WTC11 (cell line): ENCODE measurements around the gene ARHGAP42. TPM values are rescaled to one million over a fixed set of nuclear protein-coding genes. Genes with fewer than 3 reads are reported as not detected.

Experiments used
- ATAC-seq: fragments of 200-7000 bp; cut with Tn5 transposase; 2 replicates; pipeline ENCODE4 v1.10.0; 2021; ENCODE audit warnings: mild to moderate bottlenecking, moderate library complexity
- CTCF ChIA-PET: fragments of 300-600 bp; sonication (Branson Sonifier 250); formaldehyde crosslinking; loops from one replicate; lab custom pipeline; 2021; ENCODE audit warnings: antibody characterized with exemption; lab: Charles Lee
- POLR2A ChIA-PET: fragments of 350-600 bp; sonication (Branson Sonifier 250); formaldehyde crosslinking; loops from one replicate; lab custom pipeline; 2021; ENCODE audit warnings: antibody characterized with exemption; lab: Charles Lee
- DNase-seq: peaks from one replicate; pipeline ENCODE4 v3.0.0; 2021; ENCODE audit warnings: low spot score
- H3K27ac Mint-ChIP-seq: 2 replicates; pipeline ENCODE4 v1.8.0; 2021; ENCODE audit warnings: mixed read lengths
- H3K27me3 Mint-ChIP-seq: 2 replicates; pipeline ENCODE4 v1.8.0; 2021; ENCODE audit warnings: low read depth, mild to moderate bottlenecking, moderate library complexity, mixed read lengths
- H3K36me3 Mint-ChIP-seq: 2 replicates; pipeline ENCODE4 v1.8.0; 2021; ENCODE audit warnings: mixed read lengths
- H3K4me1 Mint-ChIP-seq: 2 replicates; pipeline ENCODE4 v1.8.0; 2022; ENCODE audit warnings: mixed read lengths
- H3K4me3 Mint-ChIP-seq: 2 replicates; pipeline ENCODE4 v1.8.0; 2021; ENCODE audit warnings: mild to moderate bottlenecking, moderate library complexity, mixed read lengths
- H3K9me3 Mint-ChIP-seq: 2 replicates; pipeline ENCODE4 v1.8.0; 2021; ENCODE audit warnings: mixed read lengths
- ARID4B ChIP-seq: sonication (generic); formaldehyde crosslinking; IDR thresholded peaks from 2 replicates; pipeline ENCODE4 v1.8.0; 2023; ENCODE audit warnings: missing genetic modification reagents, mild to moderate bottlenecking, borderline replicate concordance
- ATF3 ChIP-seq: sonication (generic); formaldehyde crosslinking; conservative IDR thresholded peaks from 2 replicates; pipeline ENCODE4 v1.8.1; 2022; ENCODE audit warnings: mild to moderate bottlenecking, missing genetic modification reagents
- EMX1 ChIP-seq: fragments of 250-450 bp; sonication (Bioruptor Pico); IDR thresholded peaks from 2 replicates; pipeline ENCODE4 v1.8.0; 2021; ENCODE audit warnings: mild to moderate bottlenecking
- ESRRA ChIP-seq: sonication (generic); formaldehyde crosslinking; IDR thresholded peaks from 2 replicates; pipeline ENCODE4 v1.8.1; 2022; ENCODE audit warnings: mild to moderate bottlenecking, missing genetic modification reagents, borderline replicate concordance
- ETV6 ChIP-seq: sonication (generic); formaldehyde crosslinking; IDR thresholded peaks from 2 replicates; pipeline ENCODE4 v1.8.1; 2022; ENCODE audit warnings: mild to moderate bottlenecking, missing genetic modification reagents
- FOXK1 ChIP-seq: sonication (generic); formaldehyde crosslinking; IDR thresholded peaks from 2 replicates; pipeline ENCODE4 v1.8.0; 2022; ENCODE audit warnings: mild to moderate bottlenecking, moderate library complexity, missing genetic modification reagents
- GABPB1 ChIP-seq: sonication (generic); formaldehyde crosslinking; IDR thresholded peaks from 2 replicates; pipeline ENCODE4 v1.8.1; 2023; ENCODE audit warnings: mild to moderate bottlenecking, missing genetic modification reagents
- HMGXB4 ChIP-seq: sonication (generic); formaldehyde crosslinking; IDR thresholded peaks from 2 replicates; pipeline ENCODE4 v1.8.1; 2023; ENCODE audit warnings: mild to moderate bottlenecking, moderate library complexity, missing genetic modification reagents
- JAZF1 ChIP-seq: fragments of 250-450 bp; sonication (Bioruptor Pico); IDR thresholded peaks from 2 replicates; pipeline ENCODE4 v1.9.0; 2021; ENCODE audit warnings: moderate library complexity, mild to moderate bottlenecking, inconsistent platforms
- KAT7 ChIP-seq: sonication (generic); formaldehyde crosslinking; IDR thresholded peaks from 2 replicates; pipeline ENCODE4 v1.8.1; 2023; ENCODE audit warnings: missing genetic modification reagents, mild to moderate bottlenecking, borderline replicate concordance
- MAX ChIP-seq: sonication (generic); formaldehyde crosslinking; IDR thresholded peaks from 2 replicates; pipeline ENCODE4 v1.8.0; 2022; ENCODE audit warnings: mild to moderate bottlenecking, missing genetic modification reagents
- MXD4 ChIP-seq: fragments of 250-450 bp; sonication (Bioruptor Pico); IDR thresholded peaks from 2 replicates; pipeline ENCODE4 v1.8.0; 2021; ENCODE audit warnings: mild to moderate bottlenecking, moderate library complexity, borderline replicate concordance
- NR3C1 ChIP-seq: sonication (generic); formaldehyde crosslinking; conservative IDR thresholded peaks from 2 replicates; pipeline ENCODE4 v1.8.1; 2023; ENCODE audit warnings: low read depth, mild to moderate bottlenecking, missing genetic modification reagents
- OVOL2 ChIP-seq: fragments of 250-450 bp; sonication (Bioruptor Pico); IDR thresholded peaks from 2 replicates; pipeline ENCODE4 v1.9.0; 2021; ENCODE audit warnings: mild to moderate bottlenecking, borderline replicate concordance
- RELA ChIP-seq: sonication (generic); formaldehyde crosslinking; IDR thresholded peaks from 2 replicates; pipeline ENCODE4 v1.8.1; 2022; ENCODE audit warnings: missing genetic modification reagents, mild to moderate bottlenecking, borderline replicate concordance
- TCF7 ChIP-seq: sonication (generic); formaldehyde crosslinking; IDR thresholded peaks from 2 replicates; pipeline ENCODE4 v1.8.0; 2022; ENCODE audit warnings: mild to moderate bottlenecking, low read depth, missing genetic modification reagents, moderate library complexity
- USF1 ChIP-seq: sonication (generic); formaldehyde crosslinking; IDR thresholded peaks from 2 replicates; pipeline ENCODE4 v1.8.0; 2022; ENCODE audit warnings: mild to moderate bottlenecking, missing genetic modification reagents
- ZBTB21 ChIP-seq: sonication (generic); formaldehyde crosslinking; IDR thresholded peaks from 2 replicates; pipeline ENCODE4 v1.8.1; 2023; ENCODE audit warnings: mild to moderate bottlenecking, missing genetic modification reagents, borderline replicate concordance
- ZBTB43 ChIP-seq: sonication (generic); formaldehyde crosslinking; IDR thresholded peaks from 2 replicates; pipeline ENCODE4 v1.8.1; 2023; ENCODE audit warnings: mild to moderate bottlenecking, missing genetic modification reagents
- ZNF121 ChIP-seq: sonication (generic); formaldehyde crosslinking; IDR thresholded peaks from 2 replicates; pipeline ENCODE4 v1.8.0; 2023; ENCODE audit warnings: missing genetic modification reagents
- ZNF281 ChIP-seq: sonication (generic); formaldehyde crosslinking; IDR thresholded peaks from 2 replicates; pipeline ENCODE4 v1.8.0; 2023; ENCODE audit warnings: mild to moderate bottlenecking, missing genetic modification reagents
- ZNF425 ChIP-seq: fragments of 250-450 bp; sonication (Bioruptor Pico); conservative IDR thresholded peaks from 2 replicates; pipeline ENCODE4 v1.9.0; 2021; ENCODE audit warnings: mild to moderate bottlenecking
- total RNA-seq: library from RNA; stranded (reverse); gene quantifications from 3 replicates; pipeline ENCODE4 v1.2.3, GENCODE V29; 2021

The ARHGAP42 gene
- total RNA-seq, 1 experiment from 2014 or later = 32.5 TPM

GRCh38 chr11:100849901-100850235, 162.8 kb downstream of the ARHGAP42 start:
- Mint-ChIP-seq H3K9me3 (no peaks in the 10 kb centered on the region), H3K4me1 (peaks cover 20% of the 10 kb centered on the region), H3K27me3 (no peaks in the 10 kb centered on the region), H3K4me3 (no peak overlapping the region), H3K36me3 (no peaks in the 10 kb centered on the region), H3K27ac (no peak overlapping the region)
- no peak for ATAC-seq
- POLR2A ChIA-PET = no interaction called here
- CTCF ChIA-PET = no interaction called here
- DNase-seq = no peak
- TF ChIP-seq ZBTB43 (CRISPR knock-in tag) (no peak), JAZF1 (CRISPR knock-in tag) (no peak), ESRRA (CRISPR knock-in tag) (no peak), MAX (CRISPR knock-in tag) (no peak), ATF3 (CRISPR knock-in tag) (no peak), TCF7 (no peak), HMGXB4 (no peak), EMX1 (CRISPR knock-in tag) (no peak), RELA (CRISPR knock-in tag) (no peak), ETV6 (CRISPR knock-in tag) (no peak), MXD4 (CRISPR knock-in tag) (no peak), USF1 (CRISPR knock-in tag) (no peak), FOXK1 (no peak), NR3C1 (CRISPR knock-in tag) (no peak), KAT7 (no peak)

GRCh38 chr11:100851147-100851546, 164.1 kb downstream of the ARHGAP42 start:
- Mint-ChIP-seq H3K27ac (no peak overlapping the region), H3K36me3 (no peaks in the 10 kb centered on the region)
- POLR2A ChIA-PET = no interaction called here
- no peak for TF ChIP-seq ZNF121 (CRISPR knock-in tag)
- no peak for TF ChIP-seq ZNF425 (CRISPR knock-in tag)
- TF ChIP-seq OVOL2 (CRISPR knock-in tag) = no peak
- TF ChIP-seq GABPB1 (CRISPR knock-in tag) = no peak
- TF ChIP-seq ZBTB21 = no peak
- TF ChIP-seq ZNF281 (CRISPR knock-in tag) = no peak
- TF ChIP-seq ARID4B (CRISPR knock-in tag) = no peak

More at GRCh38 chr11:100851147-100851546, 164.1 kb downstream of the ARHGAP42 start:
- no peak for ATAC-seq
- CTCF ChIA-PET = interaction anchor here (0.6 kb wide), 1 partner anchor 25 kb away, joined by 4 read pairs; no protein-coding TSS in a partner anchor
- Mint-ChIP-seq H3K4me1 (peaks cover 27% of the 10 kb centered on the region), H3K27me3 (no peaks in the 10 kb centered on the region), H3K9me3 (no peaks in the 10 kb centered on the region), H3K4me3 (no peak overlapping the region)
- DNase-seq = no peak
